NCI-H2171 (cell line): ENCODE measurements around the gene RPP25L.

ENCODE experiments used
- DNase-seq: peaks from one replicate; lab custom pipeline; 2025; lab: John Stamatoyannopoulos, UW

Gene RPP25L

GRCh38 chr9:34568774-34569173, 43.1 kb downstream of the RPP25L start:
- peak; percentile 36 for DNase-seq

- DNase-seq = no peak
Observed at GRCh38 chr9:34568133-34568532, 43.8 kb downstream of the RPP25L start.

GRCh38 chr9:34566972-34567371, 44.9 kb downstream of the RPP25L start:
- DNase-seq = no peak

GRCh38 chr9:34566322-34566721, 45.6 kb downstream of the RPP25L start:
- DNase-seq = no peak

GRCh38 chr9:34565856-34566255, 46.0 kb downstream of the RPP25L start:
- DNase-seq = no peak

GRCh38 chr9:34564617-34565016, 47.3 kb downstream of the RPP25L start:
- no peak for DNase-seq

- no peak for DNase-seq
Observed at GRCh38 chr9:34563262-34563661, 48.6 kb downstream of the RPP25L start.

- DNase-seq = no peak
Observed at GRCh38 chr9:34562135-34562745, 49.7 kb downstream of the RPP25L start.

- no peak for DNase-seq
Observed at GRCh38 chr9:34560599-34561214, 51.2 kb downstream of the RPP25L start.
